Lung (tissue), 12 donors: ENCODE results near the gene OTX1. TPM values are rescaled to one million over a fixed set of nuclear protein-coding genes. Genes with fewer than 3 reads are reported as not detected.

Experiments used
- ATAC-seq: fragments of 200-7000 bp; cut with Tn5 transposase; one replicate; pipeline ENCODE4 v1.9.1; 2020; ENCODE audit warnings: moderate number of reproducible peaks; ENCODE audit not compliant: insufficient read depth, low FRiP score
- DNase-seq, 3 donors: peaks; one replicate each; pipeline ENCODE4 v3.0.0-alpha.2; 2013 to 2017
- H3K27ac ChIP-seq, 2 donors: one replicate each; pipeline ENCODE4 v1.5.1; 2013; ENCODE audit warnings: mild to moderate bottlenecking in 2 of 2, moderate library complexity in 2 of 2, control low read depth in 1 of 2, inconsistent platforms in 1 of 2, low read depth in 1 of 2, low read length in 1 of 2
- H3K27me3 ChIP-seq, 3 donors: one replicate each; pipeline ENCODE4 v1.5.1; 2013; ENCODE audit warnings: low read length in 2 of 3; ENCODE audit not compliant: control insufficient read depth in 3 of 3, insufficient read depth in 3 of 3
- H3K36me3 ChIP-seq, 4 donors: one replicate each; pipeline ENCODE4 v1.5.1; 2013; ENCODE audit warnings: low read length in 4 of 4, mild to moderate bottlenecking in 1 of 4, moderate library complexity in 1 of 4; ENCODE audit not compliant: control insufficient read depth in 4 of 4, insufficient read depth in 4 of 4
- H3K4me1 ChIP-seq, 5 donors: one replicate each; pipeline ENCODE4 v1.5.1; 2013; ENCODE audit warnings: low read length in 5 of 5, mild to moderate bottlenecking in 2 of 5, moderate library complexity in 1 of 5; ENCODE audit not compliant: control insufficient read depth in 5 of 5, insufficient read depth in 5 of 5
- H3K4me3 ChIP-seq: one replicate; pipeline ENCODE4 v1.5.1; 2013; ENCODE audit warnings: mild to moderate bottlenecking, control low read depth, moderate library complexity
- H3K9ac ChIP-seq, 2 donors: one replicate each; pipeline ENCODE4 v1.5.1; 2013; ENCODE audit warnings: low read length in 2 of 2, control low read depth in 1 of 2; ENCODE audit not compliant: insufficient read depth in 1 of 2
- H3K9me3 ChIP-seq, 4 donors: one replicate each; pipeline ENCODE4 v1.5.1; 2013; ENCODE audit warnings: low read length in 3 of 4, mild to moderate bottlenecking in 1 of 4, moderate library complexity in 1 of 4; ENCODE audit not compliant: control insufficient read depth in 4 of 4, insufficient read depth in 3 of 4
- CTCF ChIP-seq: IDR thresholded peaks from 2 replicates; pipeline ENCODE4 v1.5.1; 2012; ENCODE audit warnings: mild to moderate bottlenecking; ENCODE audit errors: control extremely low read depth, extremely low read depth
- WGBS, 2 donors: extraction: QIAGEN DNeasy Blood & Tissue Kit; methylation state at CpG; one replicate each; pipeline ENCODE4 v1.1.7; 2013; 5-methylcytosine and 5-hydroxymethylcytosine counted together
- polyA plus RNA-seq, 2 donors: library from polyadenylated mRNA; stranded (reverse); fragments of 200-250 nt; gene quantifications; one replicate each; pipeline ENCODE4 v1.2.1, GENCODE V29; 2013
- total RNA-seq, 2 donors: library from RNA; depleted of rRNA in 1 of 2; stranded (reverse); fragments of >200 nt in 1 of 2; gene quantifications; one replicate each; pipeline ENCODE4 v1.2.1, GENCODE V29; 2014 to 2021
- donor health status: control.
- donor health status: control.
- donor health status: Bipolar disorder and iron deficiency.
- donor health status: healthy.
- donor health status: DM: yes; HTN: yes; CAD: no.

The OTX1 gene
- total and polyA plus RNA-seq, 4 donors: 0.11 to 1.0 (median 0.34) TPM

DNA sequence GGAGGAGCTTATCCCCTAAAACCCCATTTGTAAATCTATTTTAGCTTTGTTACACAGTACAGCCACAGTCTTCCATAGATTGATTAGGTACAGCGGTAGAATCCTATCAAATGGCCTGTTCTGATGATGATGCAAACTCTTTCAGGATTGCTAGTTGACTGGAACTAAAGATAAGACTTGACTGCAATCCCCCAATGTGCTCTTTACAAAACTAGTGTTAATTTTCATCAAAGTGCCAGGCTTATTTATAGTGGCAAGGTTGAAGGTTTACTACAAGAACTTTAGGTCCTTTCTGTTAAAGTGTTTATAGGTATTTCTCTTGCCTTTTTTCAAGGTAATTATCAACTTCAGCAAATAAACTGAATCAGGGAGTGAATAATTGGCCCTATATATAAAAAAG lies 9.0 kb upstream of the OTX1 start:
- H3K4me3 ChIP-seq: no peak overlapping the region
- H3K9me3 ChIP-seq: peaks cover 0 to 2% (median 0%) of the 10 kb centered on the region in 4 donors
- ATAC-seq (no peak), DNase-seq (no peak)
- H3K27me3 ChIP-seq: peaks cover 10 to 27% (median 15%) of the 10 kb centered on the region in 3 donors
- no peak overlapping the region for H3K9ac ChIP-seq
- H3K36me3 ChIP-seq: peaks cover 0 to 7% (median 1%) of the 10 kb centered on the region in 4 donors
- 99 to 100% methylated on average over 1 of the region's 1 CpG for WGBS, 2 donors
- no peak for TF ChIP-seq CTCF
- no peak overlapping the region for H3K27ac ChIP-seq
- no peaks in the 10 kb centered on the region for H3K4me1 ChIP-seq

- Histone ChIP-seq H3K27me3 (peaks cover 20 to 58% (median 42%) of the 10 kb centered on the region in 3 donors), H3K36me3 (peaks cover 0 to 7% (median 1%) of the 10 kb centered on the region in 4 donors), H3K4me1 (peaks cover under 1 to 18% (median 4%) of the 10 kb centered on the region in 5 donors), H3K27ac (no peak overlapping the region), H3K4me3 (no peak overlapping the region), H3K9ac (no peak overlapping the region), H3K9me3 (peaks cover 0 to 11% (median 0%) of the 10 kb centered on the region in 4 donors)
- no peak for TF ChIP-seq CTCF
- ATAC-seq (no peak), DNase-seq (no peak)
- WGBS, 2 donors: 97 to 98% methylated on average over 36 of the region's 36 CpGs
These were observed 6.0 kb upstream of the OTX1 start for GRCh38 chr2:63044362-63045327.

DNA sequence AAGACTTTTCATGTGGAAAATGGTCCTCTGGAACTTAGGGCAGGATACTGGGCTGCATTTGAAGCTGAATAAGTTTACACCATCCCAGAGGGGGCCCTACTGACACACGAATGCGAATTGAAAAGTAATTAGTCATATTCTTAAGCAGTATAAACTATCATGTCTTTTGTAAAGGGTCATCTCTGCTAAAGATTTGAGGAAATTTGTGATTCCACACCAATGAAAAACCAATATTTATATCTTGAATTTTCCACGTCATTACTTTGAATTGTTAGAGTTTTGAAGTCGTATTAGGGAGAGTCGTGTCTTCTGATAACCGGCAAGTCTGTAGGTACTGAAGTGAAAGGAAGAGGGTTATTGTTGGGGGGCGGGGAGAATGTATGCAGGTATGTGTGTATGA lies 4.1 kb upstream of the OTX1 start:
- Histone ChIP-seq H3K9me3 (peaks cover 0 to 13% (median 0%) of the 10 kb centered on the region in 4 donors), H3K36me3 (peaks cover 0 to 4% (median 1%) of the 10 kb centered on the region in 4 donors), H3K4me1 (peaks cover 4 to 30% (median 5%) of the 10 kb centered on the region in 5 donors), H3K27ac (no peak overlapping the region), H3K27me3 (peaks cover 21 to 71% (median 54%) of the 10 kb centered on the region in 3 donors), H3K4me3 (no peak overlapping the region), H3K9ac (no peak overlapping the region)
- ATAC-seq: no peak
- DNase-seq: no peak
- no peak for TF ChIP-seq CTCF
- WGBS, 2 donors: 94 to 96% methylated on average over 7 of the region's 7 CpGs
